Measurements from ENCODE around the gene PTPRG.

Gene PTPRG

DNA sequence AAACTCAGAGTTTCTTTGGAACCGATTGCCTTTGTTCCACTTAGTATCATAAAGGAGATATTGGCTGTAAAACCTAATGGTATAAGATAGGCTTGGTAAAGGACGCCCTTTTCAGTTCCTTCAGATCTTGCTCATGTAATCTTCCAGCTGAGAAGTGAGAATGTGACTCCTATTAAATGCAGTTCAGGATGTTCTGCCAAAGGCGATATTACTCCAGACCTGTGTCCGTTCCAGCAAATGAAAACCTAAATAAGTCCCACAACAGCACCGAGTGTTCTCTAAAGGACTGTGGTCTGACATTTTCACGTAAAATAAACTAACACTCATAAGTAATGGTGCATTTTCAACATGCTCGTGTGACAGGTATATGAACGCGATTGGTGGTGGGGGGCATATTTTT, 535.8 kb downstream of the PTPRG start:
- no peak for DNase-seq

DNA sequence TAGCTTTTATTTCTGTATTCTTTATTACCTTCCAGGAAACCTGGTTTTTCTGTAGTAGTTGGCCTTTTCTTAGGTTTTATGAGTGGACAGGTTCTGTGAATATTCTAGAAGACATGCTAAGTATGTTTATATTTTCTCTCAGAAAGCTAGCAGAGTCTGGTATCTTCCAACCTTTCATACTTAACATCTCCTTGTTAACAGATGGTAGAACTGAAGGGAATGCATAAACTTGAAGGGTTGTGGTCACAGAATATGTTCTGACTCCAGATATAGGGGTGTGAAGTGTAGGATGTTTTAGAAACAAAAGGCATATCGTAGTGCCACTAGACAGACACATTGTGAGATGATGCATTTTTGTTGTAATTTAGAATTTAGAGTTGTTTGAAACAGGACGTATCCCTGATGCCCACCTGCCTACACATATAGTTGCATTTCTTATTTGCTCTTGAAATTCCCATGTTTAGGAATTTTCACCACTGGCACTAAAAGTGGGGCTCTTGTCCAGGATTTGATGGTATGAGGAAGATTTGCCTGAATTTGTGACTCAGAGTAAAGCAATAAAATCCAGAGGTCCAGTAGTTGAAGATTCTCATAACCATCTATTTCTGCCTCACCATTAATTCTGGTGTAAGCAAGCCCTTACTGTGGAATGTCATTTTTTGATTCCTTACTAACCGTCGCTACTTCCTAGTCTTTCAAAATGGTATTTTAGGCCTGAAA, 537.4 kb downstream of the PTPRG start:
- DNase-seq, result no peak

DNA sequence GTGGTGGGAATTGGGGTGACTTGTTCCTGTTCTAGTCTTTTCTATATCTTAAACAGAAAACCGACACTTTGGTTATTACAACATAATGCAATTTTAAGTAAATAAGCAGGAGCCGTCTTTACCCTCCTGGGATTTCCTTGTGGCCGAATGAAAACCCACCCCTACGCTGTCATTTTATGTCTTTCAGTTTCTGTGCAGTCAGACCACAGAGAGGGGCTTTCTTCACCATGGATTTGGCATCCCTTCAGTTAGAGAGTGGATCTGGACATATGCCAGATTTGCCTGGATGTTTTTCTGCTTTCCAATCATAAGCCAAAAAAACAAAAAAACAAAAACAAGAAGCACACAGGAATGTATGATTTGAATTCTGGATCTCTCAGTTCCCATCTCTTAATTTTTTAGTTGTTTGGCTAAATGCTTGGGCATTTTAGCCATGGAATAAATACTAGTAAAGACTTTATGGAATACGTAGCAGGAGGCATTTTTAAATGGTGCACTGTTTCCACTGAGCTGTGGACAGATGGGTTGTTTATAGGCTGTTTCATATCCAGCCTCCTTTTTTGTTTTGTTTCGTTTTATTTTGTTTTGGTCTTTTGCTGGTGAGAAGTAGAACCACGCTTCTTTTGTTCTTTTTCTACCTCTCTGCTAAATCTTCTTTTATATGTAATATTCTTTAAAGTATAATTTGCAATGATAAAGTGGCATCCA, 539.1 kb downstream of the PTPRG start:
- DNase-seq, result no peak

DNA sequence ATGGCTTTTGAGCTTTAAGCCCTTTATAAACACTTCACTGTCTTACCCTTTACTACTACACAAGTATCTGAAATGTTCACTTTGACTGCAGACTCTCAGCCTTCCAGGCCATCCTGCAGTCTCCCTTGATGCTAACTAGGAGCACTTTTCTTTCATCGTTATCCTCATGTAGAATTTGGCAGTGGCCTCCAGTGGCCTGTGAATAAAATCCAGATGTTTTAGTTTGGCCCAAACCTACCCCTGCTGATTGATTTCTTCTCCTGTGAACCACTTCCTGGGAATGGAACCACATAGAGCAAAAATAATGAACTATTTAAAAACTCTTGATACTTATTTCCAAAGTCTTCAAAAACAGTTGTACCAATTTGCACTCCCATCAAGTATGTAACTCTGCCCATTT, 540.1 kb downstream of the PTPRG start:
- no peak for DNase-seq

DNA sequence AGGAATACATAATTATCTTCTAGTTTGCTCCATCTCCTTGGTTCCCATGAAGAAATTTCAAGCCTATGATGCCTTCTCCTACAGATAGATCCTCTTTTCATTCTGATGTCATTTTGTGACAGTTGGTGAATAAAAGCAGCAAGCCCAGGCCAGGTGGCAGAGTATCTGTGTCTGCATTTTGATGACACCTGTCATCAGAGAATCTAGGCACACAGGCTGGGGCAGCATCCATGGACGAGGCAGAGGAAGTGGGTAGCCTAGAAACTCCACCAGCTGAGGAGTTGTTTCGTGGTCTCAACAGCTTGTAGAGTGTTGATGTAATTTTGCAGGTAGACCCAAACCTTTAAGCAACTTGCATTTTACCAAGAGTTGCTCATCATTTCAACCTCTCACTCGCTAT, 542.2 kb downstream of the PTPRG start:
- no peak for DNase-seq

DNA sequence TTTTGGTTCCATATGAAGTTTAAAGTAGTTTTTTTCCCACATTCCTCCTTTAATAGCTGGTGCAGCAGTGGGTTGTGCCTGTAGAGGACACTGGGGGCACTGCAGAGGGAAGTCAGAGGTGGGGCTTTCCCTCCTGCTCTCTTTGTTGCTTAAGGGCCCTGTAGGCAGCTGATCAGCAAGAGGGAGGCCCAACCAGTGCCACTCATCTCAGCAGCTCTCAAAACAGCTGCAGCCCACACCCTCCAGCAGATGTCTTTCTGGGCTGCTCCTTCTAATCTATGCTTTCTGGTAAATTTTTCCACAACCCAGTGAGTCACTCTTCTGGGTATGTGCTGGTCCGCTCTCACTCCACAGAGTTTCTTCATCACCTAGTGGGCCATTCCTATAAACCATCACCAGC, 548.2 kb downstream of the PTPRG start:
- DNase-seq, result no peak

DNA sequence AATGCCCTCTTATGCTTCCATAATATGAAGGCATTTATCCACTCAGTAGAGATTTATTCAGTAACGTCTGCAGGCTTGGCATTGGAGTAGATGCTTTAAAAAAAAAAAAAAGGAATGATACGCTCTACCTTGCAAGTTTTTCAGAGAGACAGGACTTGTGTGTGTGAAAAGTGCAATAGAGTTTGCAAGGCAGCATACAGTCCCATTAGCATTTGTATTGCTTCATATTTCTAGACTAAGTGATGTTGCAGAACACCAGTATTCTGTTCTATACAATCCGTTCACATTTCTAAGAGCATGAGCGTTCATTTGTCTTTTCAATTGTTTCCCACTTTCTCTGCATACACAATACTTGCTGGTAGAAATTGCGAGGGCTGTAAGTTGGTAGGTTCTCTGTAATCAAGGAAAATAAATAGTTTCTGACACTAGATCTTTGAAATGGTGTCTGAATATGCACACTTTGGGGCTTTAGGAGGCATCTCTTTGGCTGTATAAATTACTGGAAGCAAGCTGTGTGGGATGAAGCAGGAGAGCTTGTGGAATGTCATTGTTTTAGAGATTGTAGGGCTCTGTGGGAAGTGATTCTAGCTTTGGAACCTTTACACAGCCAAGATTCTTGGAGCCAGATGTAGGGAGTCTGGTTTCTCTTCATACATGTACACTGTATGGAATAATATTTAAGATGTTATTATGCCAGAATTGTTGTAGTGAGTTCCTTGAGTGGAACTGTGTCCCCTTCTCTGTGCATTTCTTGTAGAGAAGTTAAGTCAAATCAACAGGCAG, 549.3 kb downstream of the PTPRG start:
- DNase-seq, result no peak

DNA sequence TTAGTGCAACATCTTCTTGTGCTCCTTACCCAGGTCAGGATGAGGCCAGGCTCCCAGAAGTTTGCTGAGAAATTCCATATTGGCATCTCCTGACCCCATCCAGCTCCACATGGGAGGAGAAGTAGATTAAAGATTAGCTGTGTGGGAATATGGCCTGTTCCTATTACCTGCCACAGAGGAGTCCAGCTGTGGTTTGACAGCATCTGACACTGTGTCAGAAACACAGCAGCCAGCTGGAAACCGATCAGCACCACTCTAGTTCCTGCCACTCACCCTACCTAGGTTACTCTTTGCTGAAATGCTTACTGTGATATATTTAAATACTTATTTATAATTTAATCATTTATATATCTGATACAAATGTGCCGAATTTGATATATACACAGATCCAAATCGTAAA, 551.7 kb downstream of the PTPRG start:
- DNase-seq, result no peak

DNA sequence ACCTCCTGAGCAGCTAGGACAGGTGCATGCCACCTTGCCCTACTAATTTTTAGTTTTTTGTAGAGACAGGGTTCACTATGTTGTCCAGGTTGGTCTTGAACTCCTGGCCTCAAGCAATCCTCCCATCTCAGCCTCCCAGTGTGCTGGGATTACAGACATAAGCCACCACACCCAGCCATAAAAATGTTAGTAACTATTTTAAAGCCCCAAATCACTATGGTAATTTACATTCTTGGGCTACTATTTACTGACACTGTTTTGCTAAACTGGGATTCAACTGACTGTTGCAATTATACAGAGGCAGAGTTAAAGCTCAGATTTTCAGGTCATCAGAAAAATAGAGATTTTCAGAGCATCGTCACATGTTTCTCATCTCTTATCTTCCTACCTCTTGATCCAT, 553.4 kb downstream of the PTPRG start:
- no peak for DNase-seq

DNA sequence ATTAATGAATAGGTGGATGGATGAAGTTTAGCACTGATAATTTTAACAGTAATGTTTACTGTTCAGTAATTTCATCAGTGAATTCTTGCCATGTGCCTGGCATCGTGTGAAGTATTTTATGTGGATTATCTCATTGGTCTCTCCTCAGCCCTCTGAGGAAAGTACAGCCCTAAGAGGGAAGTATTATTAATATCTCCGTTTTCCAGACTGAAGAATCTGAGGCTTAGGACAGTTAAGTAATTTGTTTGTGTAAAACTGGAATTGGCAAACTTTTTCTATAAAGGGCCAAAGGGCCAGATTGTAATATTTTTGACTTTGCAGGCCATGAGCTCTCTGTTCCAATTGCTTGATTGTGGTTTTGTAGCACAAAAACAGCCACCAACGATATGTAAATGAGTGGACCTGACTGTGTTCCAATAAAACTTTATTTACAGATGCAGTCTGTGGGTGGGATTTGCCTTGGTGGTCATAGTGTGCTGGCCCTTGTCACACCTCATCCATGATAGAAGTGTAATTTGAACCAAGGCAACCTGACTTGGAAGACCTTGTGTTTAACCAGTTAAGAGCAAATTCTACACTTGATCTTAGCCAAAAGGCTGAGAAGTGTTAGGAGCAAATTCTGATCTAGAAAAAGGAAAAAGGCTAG, 556.7 kb downstream of the PTPRG start:
- no peak for DNase-seq

DNA sequence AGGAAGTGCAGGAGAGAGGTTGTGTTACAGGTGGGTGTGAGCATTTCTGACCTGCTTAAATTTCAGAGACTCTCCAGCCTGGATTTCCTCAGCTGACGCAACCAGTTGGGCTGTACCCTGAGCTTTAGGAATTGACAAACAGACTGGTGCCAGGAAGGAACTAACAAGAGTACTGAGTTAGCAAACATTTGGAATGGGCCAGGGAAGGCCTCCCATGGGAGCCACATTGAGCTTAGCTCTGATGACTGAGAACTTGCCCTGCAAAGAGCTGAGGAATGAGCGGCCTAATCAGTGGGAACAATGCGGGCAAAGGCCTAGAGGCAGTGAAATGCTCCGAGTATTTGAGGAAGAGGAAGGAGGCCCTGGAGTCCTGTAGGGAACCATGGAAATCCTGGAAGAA, 557.8 kb downstream of the PTPRG start:
- no peak for DNase-seq

DNA sequence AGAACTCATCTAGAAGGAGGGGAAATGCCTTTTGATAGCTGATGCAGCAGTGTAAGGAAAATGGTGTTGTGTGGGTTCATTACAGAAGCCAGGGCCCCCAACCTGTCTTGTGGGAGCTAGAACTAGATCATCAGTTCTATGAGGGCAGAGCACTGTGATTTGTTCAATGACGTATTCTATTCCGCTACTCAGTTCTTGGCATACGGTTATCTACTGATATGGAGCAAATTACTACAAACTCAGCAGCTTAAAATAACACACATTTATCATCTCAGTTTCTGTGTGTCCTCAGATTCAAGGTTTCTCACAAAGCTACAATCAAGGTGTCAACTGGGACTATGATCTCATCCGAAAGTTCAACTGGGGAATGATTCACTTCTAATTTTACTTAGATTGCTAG, 561.4 kb downstream of the PTPRG start:
- no peak for DNase-seq

DNA sequence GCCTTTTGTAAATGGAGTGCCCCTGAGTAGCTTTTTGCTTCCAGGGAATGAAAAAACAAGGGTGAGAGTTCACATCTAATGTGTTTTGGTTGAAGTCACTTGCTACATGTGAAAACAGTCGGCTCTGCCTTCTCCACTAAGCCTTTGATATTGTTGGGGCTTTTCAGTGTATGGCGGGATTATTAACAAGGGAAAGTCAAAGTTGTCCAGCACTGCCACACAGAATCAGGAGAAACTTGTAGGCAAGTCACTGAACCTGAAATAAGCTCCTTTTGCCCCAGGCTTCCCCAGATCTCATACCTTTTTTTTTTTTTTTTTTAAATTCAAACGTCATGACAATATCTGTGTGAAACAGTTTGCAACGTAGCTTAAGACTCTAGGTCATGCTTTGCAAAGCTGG, 564.0 kb downstream of the PTPRG start:
- DNase-seq, result no peak

DNA sequence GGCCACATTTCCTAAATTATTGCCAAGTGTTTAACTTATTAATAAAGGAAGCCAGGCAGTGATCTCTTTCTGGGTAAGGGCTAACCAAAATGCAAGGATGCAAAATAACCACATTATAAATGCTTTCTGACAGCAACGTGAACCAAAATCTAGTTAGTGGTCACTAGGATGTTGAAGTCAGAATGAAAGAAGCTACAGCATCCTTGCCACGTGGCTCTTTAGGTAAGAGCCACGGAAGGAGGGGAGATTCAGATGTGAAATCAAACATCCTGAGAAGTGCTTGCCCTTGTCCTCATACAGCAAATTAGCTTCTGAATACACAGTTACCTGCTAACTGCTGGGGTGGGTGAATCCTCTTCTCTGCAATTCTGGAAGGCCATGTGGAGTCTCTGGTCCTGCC, 565.7 kb downstream of the PTPRG start:
- DNase-seq, result no peak

DNA sequence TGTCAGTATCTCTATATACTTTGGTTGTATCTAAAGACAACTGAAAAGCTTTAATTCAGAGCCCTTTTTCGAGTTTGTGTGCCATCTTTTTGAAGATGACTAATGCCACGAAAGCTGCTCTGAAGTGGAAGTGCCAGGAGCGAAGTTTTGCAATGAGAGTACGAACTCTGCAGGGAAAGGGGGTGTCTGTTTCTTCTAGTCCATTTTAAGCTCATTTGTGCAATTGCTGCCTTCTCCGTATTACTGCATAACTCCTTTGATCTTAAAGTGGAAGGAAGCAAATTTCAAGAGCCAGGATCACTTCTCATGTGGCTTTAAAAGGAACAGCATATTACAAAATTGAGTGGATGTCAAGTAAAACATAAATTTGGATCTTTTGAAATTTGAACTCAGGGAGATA, 566.7 kb downstream of the PTPRG start:
- no peak for DNase-seq

DNA sequence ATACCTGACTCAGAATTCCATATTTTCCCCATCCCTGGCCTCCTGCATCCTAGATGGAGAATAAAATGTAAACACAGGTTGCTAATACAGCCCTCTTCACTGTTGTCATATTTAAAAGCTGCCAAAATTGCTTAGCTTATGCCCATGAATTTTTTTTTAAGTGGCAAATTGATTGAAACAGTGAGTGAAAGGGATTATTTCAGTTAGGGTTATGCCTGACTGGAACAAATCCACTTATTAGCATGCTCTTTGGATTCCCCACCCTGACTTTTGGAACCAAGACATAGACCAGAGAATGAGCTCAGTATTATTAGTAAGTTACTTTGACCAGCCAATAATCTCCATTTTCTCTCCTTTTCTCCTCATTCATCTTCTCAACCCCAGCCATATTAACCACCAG, 567.3 kb downstream of the PTPRG start:
- no peak for DNase-seq

DNA sequence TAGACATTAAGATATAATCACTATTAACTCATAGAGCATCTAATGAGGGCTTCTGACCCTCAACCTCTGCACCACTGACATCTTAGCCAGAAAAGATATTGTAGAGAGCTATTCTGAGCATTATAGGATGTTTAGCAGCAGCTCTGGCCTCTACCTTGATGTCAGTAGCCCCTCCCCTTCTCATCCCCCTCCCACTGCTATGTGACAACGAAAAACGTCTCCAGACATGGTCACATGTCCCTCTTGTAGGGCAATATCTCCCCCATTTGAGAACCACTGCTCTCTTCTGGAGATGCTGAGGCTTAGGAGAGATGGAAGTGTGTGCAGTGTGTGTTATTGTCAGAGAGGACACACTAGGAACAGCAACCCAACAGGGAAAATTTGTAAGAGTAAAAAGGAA, 569.7 kb downstream of the PTPRG start:
- DNase-seq, result no peak

DNA sequence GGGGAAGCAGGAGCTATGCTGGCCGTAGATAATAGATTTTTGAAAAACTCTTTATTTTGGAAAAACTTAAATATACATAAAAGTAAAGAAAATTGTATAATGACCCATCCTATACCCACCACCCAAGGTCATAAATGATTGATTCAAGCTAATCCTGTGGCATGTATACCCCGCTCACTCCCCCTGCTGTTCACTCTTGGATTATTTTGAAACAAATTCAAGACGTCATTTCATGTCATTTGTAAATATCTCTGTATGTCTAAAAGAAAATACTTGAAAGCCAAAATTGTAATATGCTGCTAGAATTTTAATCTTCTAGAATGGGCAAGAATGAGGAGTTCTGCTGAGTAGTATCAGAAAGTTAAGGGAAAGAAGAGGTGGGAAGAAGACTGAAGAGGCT, 570.2 kb downstream of the PTPRG start:
- no peak for DNase-seq

DNA sequence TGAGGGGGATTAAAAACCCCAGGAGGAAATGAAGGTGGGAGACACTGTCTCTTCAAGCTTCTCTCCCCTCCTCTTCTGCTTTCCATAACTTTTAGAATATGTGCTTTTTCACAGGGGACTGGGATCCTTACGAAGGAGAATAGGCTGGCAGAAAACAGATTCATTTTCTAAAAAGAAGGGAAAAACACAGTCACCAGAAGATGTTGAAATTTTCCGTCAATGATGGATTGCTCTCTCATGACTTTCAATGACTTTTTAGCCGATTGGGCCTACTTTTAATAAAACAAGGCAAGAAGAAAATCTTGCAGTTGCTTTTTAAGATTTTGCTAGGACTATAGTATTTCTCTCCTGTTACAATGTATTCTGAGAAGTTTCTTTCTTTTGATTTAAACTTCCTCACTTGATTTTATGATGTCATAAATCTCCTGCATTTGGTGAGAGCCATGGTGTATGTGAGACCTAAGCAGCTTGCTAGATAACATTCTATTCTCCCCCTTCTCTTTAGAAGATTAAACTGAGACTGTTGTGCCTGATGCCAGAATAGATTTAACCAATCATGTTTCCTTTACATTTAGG, 570.7 kb downstream of the PTPRG start:
- no peak for DNase-seq

DNA sequence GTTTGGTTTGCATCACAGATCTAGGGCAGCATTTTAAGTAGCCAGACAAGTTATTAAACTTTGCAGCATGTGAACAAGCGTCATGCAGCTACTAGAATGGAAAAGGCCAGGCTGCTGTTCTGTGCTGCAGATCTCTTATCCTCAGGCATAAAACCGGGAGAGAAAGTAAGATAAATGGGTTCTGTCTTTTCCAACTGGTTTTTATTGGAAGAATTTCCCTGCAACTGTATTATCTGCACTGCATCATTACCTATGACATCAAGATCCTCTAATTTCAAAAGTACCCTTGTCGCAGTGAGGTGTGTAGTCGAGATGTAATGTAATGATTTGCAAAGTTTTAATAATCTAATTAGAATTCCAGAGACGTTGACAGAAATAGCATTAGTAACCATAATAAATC, 571.6 kb downstream of the PTPRG start:
- no peak for DNase-seq

DNA sequence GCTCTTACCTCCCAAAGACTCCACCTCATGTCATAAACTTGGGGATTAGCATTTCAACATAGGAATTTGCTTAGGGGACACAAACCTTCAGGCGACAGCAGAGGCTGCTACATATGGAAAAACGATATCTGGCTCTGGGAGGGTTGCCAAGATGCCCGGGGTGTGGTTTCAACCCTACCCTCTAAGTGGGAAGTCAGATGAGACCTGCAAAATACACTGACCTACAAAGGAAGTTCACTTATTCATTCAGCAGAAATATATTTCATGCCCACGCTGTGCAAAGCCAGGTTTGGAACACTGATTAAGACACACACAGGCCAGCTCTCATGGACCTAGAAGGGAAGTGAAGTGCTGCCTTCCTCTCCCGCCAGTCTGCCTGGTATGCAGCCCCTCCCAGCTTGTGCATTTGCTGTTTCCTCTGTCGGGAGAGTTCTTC, 572.7 kb downstream of the PTPRG start:
- DNase-seq, result no peak

DNA sequence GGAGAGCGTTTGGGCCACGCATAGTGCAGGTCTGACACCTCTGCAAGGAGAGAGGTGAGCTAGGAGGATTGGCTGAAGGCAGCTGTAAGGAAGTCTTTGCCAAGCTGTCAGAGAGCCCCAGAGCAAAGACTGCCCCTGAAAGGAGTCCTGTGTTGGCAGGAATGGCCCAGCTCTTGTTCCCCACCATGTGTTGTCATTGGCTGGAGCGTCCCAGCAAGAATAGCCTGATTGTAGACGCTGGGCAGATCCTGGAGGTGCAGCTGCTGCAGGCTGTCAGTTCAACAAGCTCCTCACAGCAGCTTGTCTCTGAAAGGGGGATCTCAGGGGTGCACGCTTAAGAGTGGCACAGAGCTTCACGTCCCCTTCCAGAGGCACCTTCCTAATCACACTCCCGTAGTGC, 574.4 kb downstream of the PTPRG start:
- no peak for DNase-seq

DNA sequence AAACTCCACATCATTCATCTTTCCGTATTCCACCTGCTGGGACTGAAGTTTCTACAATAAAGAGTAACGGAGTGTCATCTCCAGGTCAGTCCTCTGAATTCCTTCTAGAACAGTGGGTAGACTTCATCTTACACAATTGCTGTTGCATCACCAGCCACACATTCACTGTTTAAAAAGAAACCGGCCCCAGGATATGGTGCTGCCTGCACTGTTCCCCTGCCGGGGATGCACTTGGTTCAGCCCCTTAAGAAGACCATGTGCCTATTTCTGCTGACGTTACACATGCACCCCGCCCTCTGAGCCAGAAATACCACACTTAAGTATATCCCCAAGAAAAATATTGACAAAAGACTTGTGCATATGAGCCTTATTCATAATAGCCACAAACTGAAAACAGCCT, 578.6 kb downstream of the PTPRG start:
- no peak for DNase-seq

Data from NCI-H510A treated with DMSO at 0.1 percent for 48 hours (cell line).